GM23338 (cell line): ENCODE results near the gene DLX3. TPM values are rescaled to one million over a fixed set of nuclear protein-coding genes. Genes with fewer than 3 reads are reported as not detected.

ENCODE experiments used
- ATAC-seq: fragments of 200-7000 bp; cut with Tn5 transposase; 3 replicates; pipeline ENCODE4 v1.9.1; 2020
- DNase-seq: peaks from one replicate; pipeline ENCODE4 v3.0.0-alpha.2; 2015; ENCODE audit warnings: low spot score
- H2AFZ ChIP-seq: fragments of 200-600 bp; sonication (generic); 2 replicates; pipeline ENCODE4 v1.8.0; 2016; ENCODE audit warnings: antibody characterized with exemption, mild to moderate bottlenecking, moderate library complexity
- H3F3A ChIP-seq: fragments of 200-600 bp; sonication (generic); replicated peaks from 2 replicates; pipeline ENCODE4 v1.8.0; 2017; ENCODE audit warnings: antibody characterized with exemption, mixed run types, low read depth
- H3K27ac ChIP-seq: fragments of 200-600 bp; sonication (generic); 2 replicates; pipeline ENCODE4 v1.6.1; 2016; ENCODE audit warnings: low read depth
- H3K27me3 ChIP-seq: fragments of 200-600 bp; sonication (generic); 2 replicates; pipeline ENCODE4 v1.8.0; 2016; ENCODE audit warnings: mild to moderate bottlenecking, mixed run types, moderate library complexity; ENCODE audit not compliant: insufficient read depth
- H3K36me3 ChIP-seq: fragments of 200-600 bp; sonication (generic); 2 replicates; pipeline ENCODE4 v1.8.0; 2016; ENCODE audit warnings: mild to moderate bottlenecking; ENCODE audit not compliant: insufficient read depth
- H3K4me1 ChIP-seq: fragments of 200-600 bp; sonication (generic); 2 replicates; pipeline ENCODE4 v1.8.0; 2016; ENCODE audit warnings: mild to moderate bottlenecking, moderate library complexity; ENCODE audit not compliant: insufficient read depth
- H3K4me2 ChIP-seq: fragments of 200-600 bp; sonication (generic); 2 replicates; pipeline ENCODE4 v1.7.1; 2017; ENCODE audit warnings: mixed run types
- H3K4me3 ChIP-seq: fragments of 200-600 bp; sonication (generic); 2 replicates; pipeline ENCODE4 v1.6.1; 2016; ENCODE audit warnings: mixed run types
- H3K79me2 ChIP-seq: fragments of 200-600 bp; sonication (generic); replicated peaks from 2 replicates; pipeline ENCODE4 v1.8.0; 2017; ENCODE audit warnings: mild to moderate bottlenecking; ENCODE audit not compliant: insufficient read depth
- H3K9me2 ChIP-seq: fragments of 200-600 bp; sonication (generic); 2 replicates; pipeline ENCODE4 v1.8.0; 2017; ENCODE audit not compliant: insufficient read depth
- H4K20me1 ChIP-seq: fragments of 200-600 bp; sonication (generic); replicated peaks from 2 replicates; pipeline ENCODE4 v1.8.0; 2017; ENCODE audit warnings: mild to moderate bottlenecking; ENCODE audit not compliant: insufficient read depth
- H3K27ac Mint-ChIP-seq: 2 replicates; pipeline ENCODE4 v1.8.0; 2020; ENCODE audit warnings: inconsistent platforms, mild to moderate bottlenecking, moderate library complexity, mixed read lengths
- H3K27me3 Mint-ChIP-seq: 3 replicates; pipeline ENCODE4 v1.8.0; 2022; ENCODE audit warnings: low read depth, mild to moderate bottlenecking, moderate library complexity, mixed read lengths, inconsistent platforms; ENCODE audit not compliant: insufficient read depth, poor library complexity
- H3K36me3 Mint-ChIP-seq: 3 replicates; pipeline ENCODE4 v1.8.0; 2021; ENCODE audit warnings: low read depth, mild to moderate bottlenecking, inconsistent platforms, moderate library complexity, mixed read lengths
- H3K4me1 Mint-ChIP-seq: 3 replicates; pipeline ENCODE4 v1.8.0; 2020; ENCODE audit warnings: mild to moderate bottlenecking, inconsistent platforms, mixed read lengths
- H3K4me3 Mint-ChIP-seq: 3 replicates; pipeline ENCODE4 v1.8.0; 2021; ENCODE audit warnings: moderate library complexity, mild to moderate bottlenecking, inconsistent platforms, mixed read lengths
- H3K9me3 Mint-ChIP-seq: 3 replicates; pipeline ENCODE4 v1.8.0; 2020; ENCODE audit warnings: moderate library complexity, mild to moderate bottlenecking, inconsistent platforms, mixed read lengths
- CREB1 ChIP-seq: fragments of 250-450 bp; sonication (Bioruptor Pico); IDR thresholded peaks from 2 replicates; pipeline ENCODE4 v1.5.0; 2020; ENCODE audit warnings: low read depth, mild to moderate bottlenecking, moderate library complexity
- CTCF ChIP-seq, 2 experiments: fragments of 200-600 bp in 1 of 2; sonication (generic) in 1 of 2; conservative IDR thresholded peaks; 2 replicates each; pipeline versions ENCODE4 v1.5.1 to v1.6.1; 2016 to 2017; ENCODE audit warnings: antibody characterized with exemption in 2 of 2, low read depth in 2 of 2, mild to moderate bottlenecking in 2 of 2, moderate library complexity in 1 of 2
- ETS1 ChIP-seq: IDR thresholded peaks from 2 replicates; pipeline ENCODE4 v1.6.1; 2016; ENCODE audit warnings: antibody characterized with exemption
- EZH2 ChIP-seq: fragments of 200-600 bp; sonication (generic); IDR thresholded peaks from one replicate; pipeline ENCODE4 v1.8.0; 2017; ENCODE audit warnings: antibody characterized with exemption, mild to moderate bottlenecking, low read depth; ENCODE audit not compliant: unreplicated experiment
- EZH2phosphoT487 ChIP-seq: fragments of 200-600 bp; sonication (generic); IDR thresholded peaks from one replicate; pipeline ENCODE4 v1.8.1; 2018; ENCODE audit warnings: antibody characterized with exemption; ENCODE audit not compliant: unreplicated experiment
- JUNB ChIP-seq: IDR thresholded peaks from one replicate; pipeline ENCODE4 v1.6.1; 2016; ENCODE audit warnings: antibody characterized with exemption; ENCODE audit not compliant: unreplicated experiment
- NANOG ChIP-seq: IDR thresholded peaks from 2 replicates; pipeline ENCODE4 v1.6.1; 2016; ENCODE audit warnings: antibody characterized with exemption, borderline replicate concordance
- POLR2AphosphoS5 ChIP-seq: IDR thresholded peaks from 2 replicates; pipeline ENCODE4 v1.6.1; 2016; ENCODE audit warnings: antibody characterized with exemption, low read depth
- REST ChIP-seq: IDR thresholded peaks from one replicate; pipeline ENCODE4 v1.6.1; 2018; ENCODE audit warnings: antibody characterized with exemption; ENCODE audit not compliant: unreplicated experiment
- STAT1 ChIP-seq: IDR thresholded peaks from one replicate; pipeline ENCODE4 v1.6.1; 2016; ENCODE audit warnings: antibody characterized with exemption; ENCODE audit not compliant: unreplicated experiment
- ZNF114 ChIP-seq: fragments of 250-450 bp; sonication (Bioruptor Pico); IDR thresholded peaks from 2 replicates; pipeline ENCODE4 v1.5.0; 2020; ENCODE audit warnings: mild to moderate bottlenecking, moderate library complexity
- ZNF331 ChIP-seq: fragments of 250-450 bp; sonication (Bioruptor Pico); IDR thresholded peaks from 2 replicates; pipeline ENCODE4 v1.5.0; 2020; ENCODE audit warnings: low read depth, mild to moderate bottlenecking, moderate library complexity
- ZNF462 ChIP-seq: fragments of 250-450 bp; sonication (Bioruptor Pico); IDR thresholded peaks from 2 replicates; pipeline ENCODE4 v1.5.0; 2020; ENCODE audit warnings: mild to moderate bottlenecking, moderate library complexity
- polyA plus RNA-seq: library from polyadenylated mRNA; unstranded; fragments of >200 nt; fragmentation: Nextera tagmentation; extraction: Ambion mirVana; gene quantifications from 2 replicates; pipeline ENCODE4 v1.2.1, GENCODE V29; 2016
- total RNA-seq: library from RNA; depleted of rRNA; stranded (reverse); fragments of >200 nt; shearing (Covaris generic); gene quantifications from 2 replicates; pipeline ENCODE4 v1.2.3, GENCODE V29; 2014

The DLX3 gene
- total and polyA plus RNA-seq, 2 experiments from 2014 or later, result 0.14 to 0.27 TPM

GRCh38 chr17:49979748-49980479 lies 15.1 kb downstream of the DLX3 start:
- Histone ChIP-seq H2AFZ (no peak overlapping the region; the same call in 1 of the 2 replicates), H3K4me1 (peaks cover 47% of the 10 kb centered on the region), H3K4me3 (no peak overlapping the region), H3F3A (0 out of 2 replicates have a peak, but pooled peaks cover 4% of the 10 kb centered on the region), H3K27me3 (peaks cover 72% of the 10 kb centered on the region), H3K79me2 (no peaks in the 10 kb centered on the region), H3K36me3 (no peaks in the 10 kb centered on the region), H3K27ac (no peak overlapping the region), H3K4me2 (no peak overlapping the region), H4K20me1 (no peaks in the 10 kb centered on the region), H3K9me2 (no peaks in the 10 kb centered on the region)
- H3K27ac Mint-ChIP-seq, result no peak overlapping the region
- ATAC-seq (no peak), DNase-seq (no peak)
- no peaks in the 10 kb centered on the region for H3K36me3 Mint-ChIP-seq
- peaks cover 49% of the 10 kb centered on the region for H3K27me3 Mint-ChIP-seq
- TF ChIP-seq ZNF331 (CRISPR knock-in tag) (no peak), CTCF (conservative IDR thresholded peaks at IDR 0.05; ENCODE audit: low read depth in 2 of 2) (no peak), EZH2 (no peak), REST (no peak), STAT1 (no peak), ZNF462 (CRISPR knock-in tag) (no peak), ZNF114 (CRISPR knock-in tag) (no peak), POLR2AphosphoS5 (no peak), NANOG (no peak), CREB1 (CRISPR knock-in tag) (no peak), ETS1 (no peak), EZH2phosphoT487 (no peak), JUNB (no peak)
- H3K4me3 Mint-ChIP-seq, result no peak overlapping the region
- no peaks in the 10 kb centered on the region for H3K9me3 Mint-ChIP-seq
- peaks cover 59% of the 10 kb centered on the region for H3K4me1 Mint-ChIP-seq
